ENCODE data around the gene UPP1. TPM values are rescaled to one million over a fixed set of nuclear protein-coding genes. Genes with fewer than 3 reads are reported as not detected.

UPP1 gene
- total RNA-seq, 2 experiments from 2014 or later = 115 to 121 TPM

DNA sequence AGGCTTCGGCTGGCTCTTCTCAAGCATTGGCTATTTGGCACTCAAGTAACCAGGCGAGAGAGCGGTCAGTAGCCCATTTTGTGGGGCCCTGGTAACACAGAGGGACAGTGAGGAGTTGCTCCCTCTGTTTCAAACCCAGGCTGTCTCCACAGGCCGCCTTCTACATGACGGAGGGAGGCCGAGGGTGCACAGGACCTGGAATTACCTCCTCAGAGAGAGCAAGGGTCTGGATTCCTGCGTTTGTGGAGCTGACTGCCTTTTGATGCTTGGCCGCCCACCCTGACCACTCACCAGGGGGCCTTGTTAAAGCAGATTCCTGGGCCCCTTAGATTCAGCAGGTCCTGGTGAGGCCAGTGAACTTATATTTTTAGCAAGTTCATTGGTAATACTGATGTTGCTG lies 12.3 kb downstream of the UPP1 start:
- H3K4me3 Mint-ChIP-seq = no peak overlapping the region
- intact Hi-C loops (cut with micrococcal nuclease) = no loop called here
- no peak for DNase-seq
- no peaks in the 10 kb centered on the region for H3K9me3 Mint-ChIP-seq
- no peaks in the 10 kb centered on the region for H3K27me3 Mint-ChIP-seq
- peaks cover 42% of the 10 kb centered on the region for H3K4me1 Mint-ChIP-seq (ENCODE audit: low read depth)
- POLR2A ChIA-PET = interaction anchor here (0.9 to 1.6 kb wide), 3 partner anchors 12 to 123 kb away, joined by 3 to 4 read pairs (median 3); partner anchors contain the start of gene UPP1
- H3K27ac Mint-ChIP-seq = no peak overlapping the region
- peaks cover 69% of the 10 kb centered on the region for H3K36me3 Mint-ChIP-seq
- CTCF ChIA-PET = interaction anchor here (1.1 to 6.7 kb wide), 5 partner anchors 8 to 154 kb away, joined by 3 to 29 read pairs (median 7); no protein-coding TSS in a partner anchor

DNA sequence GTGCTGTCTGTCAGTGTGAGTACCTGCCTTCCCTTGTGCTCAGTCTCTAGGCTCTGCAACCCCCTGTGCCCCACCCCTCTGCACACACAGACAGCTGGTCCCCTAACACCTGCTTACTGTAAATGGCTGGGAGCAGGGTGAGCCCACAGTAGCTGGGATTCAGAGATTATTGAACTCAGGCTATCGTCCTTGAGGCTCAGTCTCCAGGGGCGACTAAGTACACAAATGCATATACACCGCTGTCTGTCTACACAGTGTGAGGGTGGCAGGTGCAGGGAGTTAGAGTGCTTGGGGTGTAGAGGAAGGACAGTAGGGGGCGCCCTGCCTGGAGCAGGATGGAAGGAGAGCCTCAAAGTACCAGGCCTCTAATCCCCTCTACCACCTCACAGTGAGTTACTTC lies 12.9 kb downstream of the UPP1 start:
- peaks cover 70% of the 10 kb centered on the region for H3K36me3 Mint-ChIP-seq
- no peaks in the 10 kb centered on the region for H3K27me3 Mint-ChIP-seq
- H3K4me3 Mint-ChIP-seq = no peak overlapping the region
- peak; percentile 47 for DNase-seq
- intact Hi-C loops (cut with micrococcal nuclease) = no loop called here
- peaks cover 37% of the 10 kb centered on the region for H3K4me1 Mint-ChIP-seq (ENCODE audit: low read depth)
- no peaks in the 10 kb centered on the region for H3K9me3 Mint-ChIP-seq
- peak overlapping the region; percentile 70 for H3K27ac Mint-ChIP-seq
- POLR2A ChIA-PET = interaction anchor here (0.9 to 1.2 kb wide), 2 partner anchors 13 to 124 kb away, joined by 3 to 4 read pairs; partner anchors contain the start of gene UPP1
- CTCF ChIA-PET = interaction anchor here (0.6 to 6.7 kb wide), 7 partner anchors 8 to 153 kb away, joined by 3 to 29 read pairs (median 4); no protein-coding TSS in a partner anchor

DNA sequence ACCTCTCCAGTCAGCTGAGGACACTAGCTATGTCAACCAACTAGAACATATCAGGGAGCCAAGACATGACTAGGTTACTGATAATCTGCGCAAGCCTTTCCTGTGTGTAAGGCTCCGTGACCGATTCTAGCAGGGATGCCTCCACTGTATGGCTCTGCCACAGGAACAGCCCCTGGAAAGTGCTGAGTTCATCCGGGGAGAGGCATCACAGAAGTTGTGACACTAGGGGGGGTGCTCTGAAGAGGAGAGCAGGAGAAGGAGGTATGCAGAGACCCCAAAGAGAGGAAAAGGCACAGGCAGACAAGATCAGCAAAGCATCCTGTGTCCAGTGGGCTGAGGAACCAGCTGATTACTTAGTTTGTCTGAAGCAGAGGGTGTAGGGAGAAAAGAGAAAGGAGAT lies 13.5 kb downstream of the UPP1 start:
- H3K4me1 Mint-ChIP-seq (ENCODE audit: low read depth) = peaks cover 32% of the 10 kb centered on the region

GRCh38 chr7:48105045-48105444 lies 16.0 kb downstream of the UPP1 start:
- peaks cover 13% of the 10 kb centered on the region for H3K4me1 Mint-ChIP-seq (ENCODE audit: low read depth)
- CTCF ChIA-PET = interaction anchor here (1.8 to 6.7 kb wide), 2 partner anchors 114 to 160 kb away, joined by 7 to 29 read pairs; no protein-coding TSS in a partner anchor
- POLR2A ChIA-PET = no interaction called here

More for the DNA sequence above, 13.5 kb downstream of the UPP1 start:
- Mint-ChIP-seq H3K9me3 (no peaks in the 10 kb centered on the region), H3K4me3 (no peak overlapping the region), H3K27me3 (no peaks in the 10 kb centered on the region), H3K36me3 (peaks cover 67% of the 10 kb centered on the region), H3K27ac (peak overlapping the region; percentile 52)
- no peak for DNase-seq
- ChIA-PET POLR2A (interaction anchor here (0.9 to 1.2 kb wide), 2 partner anchors 14 to 124 kb away, joined by 3 to 4 read pairs; partner anchors contain the start of gene UPP1), CTCF (interaction anchor here (0.6 to 6.7 kb wide), 9 partner anchors 8 to 157 kb away, joined by 3 to 29 read pairs (median 4); no protein-coding TSS in a partner anchor)
- intact Hi-C loops (cut with micrococcal nuclease) = no loop called here

DNA sequence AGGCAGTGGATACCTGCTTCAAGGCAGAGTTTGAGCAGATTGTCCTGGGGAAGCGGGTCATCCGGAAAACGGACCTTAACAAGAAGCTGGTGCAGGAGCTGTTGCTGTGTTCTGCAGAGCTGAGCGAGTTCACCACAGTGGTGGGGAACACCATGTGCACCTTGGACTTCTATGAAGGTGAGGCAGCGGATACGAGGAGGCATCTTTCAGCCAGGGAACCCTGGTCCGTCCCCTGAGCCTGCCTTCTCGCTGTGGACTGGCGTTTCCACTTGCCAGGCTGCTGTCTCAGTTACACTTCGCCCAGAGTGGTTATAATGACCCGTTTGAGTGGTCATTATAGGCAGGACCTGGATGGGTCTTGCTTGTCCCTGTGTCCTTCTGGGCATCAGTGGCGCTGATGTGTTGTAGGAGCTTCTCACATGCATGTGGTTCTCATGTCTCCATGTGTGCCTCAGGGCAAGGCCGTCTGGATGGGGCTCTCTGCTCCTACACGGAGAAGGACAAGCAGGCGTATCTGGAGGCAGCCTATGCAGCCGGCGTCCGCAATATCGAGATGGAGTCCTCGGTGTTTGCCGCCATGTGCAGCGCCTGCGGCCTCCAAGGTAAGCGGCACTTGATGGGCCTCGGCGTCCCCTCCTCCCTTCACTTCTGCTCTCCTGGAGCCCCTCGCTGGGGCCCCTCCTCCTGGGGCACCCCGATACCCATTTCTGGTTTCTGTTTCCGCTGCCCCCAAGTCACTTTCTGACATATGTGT lies 18.0 kb downstream of the UPP1 start:
- peaks cover 14% of the 10 kb centered on the region for H3K4me1 Mint-ChIP-seq (ENCODE audit: low read depth)
- peaks cover 54% of the 10 kb centered on the region for H3K36me3 Mint-ChIP-seq
- intact Hi-C loops (cut with micrococcal nuclease) = no loop called here

More at GRCh38 chr7:48105045-48105444, 16.0 kb downstream of the UPP1 start:
- Mint-ChIP-seq H3K27me3 (no peaks in the 10 kb centered on the region), H3K36me3 (peaks cover 59% of the 10 kb centered on the region), H3K27ac (no peak overlapping the region), H3K9me3 (no peaks in the 10 kb centered on the region), H3K4me3 (no peak overlapping the region)
- intact Hi-C loops (cut with micrococcal nuclease) = no loop called here
- no peak for DNase-seq

GRCh38 chr7:48107926-48108472 lies 18.9 kb downstream of the UPP1 start:
- Mint-ChIP-seq H3K4me3 (no peak overlapping the region), H3K27me3 (no peaks in the 10 kb centered on the region), H3K27ac (no peak overlapping the region), H3K4me1 (ENCODE audit: low read depth) (peaks cover 11% of the 10 kb centered on the region), H3K36me3 (peaks cover 48% of the 10 kb centered on the region), H3K9me3 (no peaks in the 10 kb centered on the region)
- ChIA-PET POLR2A (interaction anchor here (0.9 kb wide), 1 partner anchor 13 kb away, joined by 3 read pairs; no protein-coding TSS in a partner anchor), CTCF (interaction anchor here (0.9 to 4.8 kb wide), 10 partner anchors 19 to 162 kb away, joined by 3 to 86 read pairs (median 12); partner anchors contain the start of genes C7orf57, PKD1L1 and UPP1)
- intact Hi-C loops (cut with micrococcal nuclease) = no loop called here
- DNase-seq = no peak

More for the DNA sequence above, 18.0 kb downstream of the UPP1 start:
- Mint-ChIP-seq H3K27me3 (no peaks in the 10 kb centered on the region), H3K4me3 (no peak overlapping the region), H3K27ac (no peak overlapping the region), H3K9me3 (no peaks in the 10 kb centered on the region)
- no peak for DNase-seq
- CTCF ChIA-PET = interaction anchor here (3.7 to 4.8 kb wide), 3 partner anchors 19 to 161 kb away, joined by 22 to 86 read pairs (median 62); partner anchors contain the start of genes PKD1L1 and UPP1
- POLR2A ChIA-PET = interaction anchor here (0.9 kb wide), 1 partner anchor 12 kb away, joined by 3 read pairs; no protein-coding TSS in a partner anchor

GRCh38 chr7:48108959-48109847 lies 20.1 kb downstream of the UPP1 start:
- Mint-ChIP-seq H3K9me3 (no peaks in the 10 kb centered on the region), H3K27ac (peak overlapping the region; percentile 40), H3K36me3 (peaks cover 40% of the 10 kb centered on the region), H3K27me3 (no peaks in the 10 kb centered on the region), H3K4me3 (no peak overlapping the region), H3K4me1 (ENCODE audit: low read depth) (peaks cover 11% of the 10 kb centered on the region)
- no peak for DNase-seq
- POLR2A ChIA-PET = interaction anchor here (1.6 to 1.7 kb wide), 2 partner anchors 118 to 164 kb away, joined by 8 to 9 read pairs; no protein-coding TSS in a partner anchor
- CTCF ChIA-PET = interaction anchor here (0.6 to 4.8 kb wide), 26 partner anchors 8 to 171 kb away, joined by 3 to 86 read pairs (median 6); partner anchors contain the start of genes C7orf57, PKD1L1 and UPP1
- intact Hi-C loops (cut with micrococcal nuclease) = no loop called here

DNA sequence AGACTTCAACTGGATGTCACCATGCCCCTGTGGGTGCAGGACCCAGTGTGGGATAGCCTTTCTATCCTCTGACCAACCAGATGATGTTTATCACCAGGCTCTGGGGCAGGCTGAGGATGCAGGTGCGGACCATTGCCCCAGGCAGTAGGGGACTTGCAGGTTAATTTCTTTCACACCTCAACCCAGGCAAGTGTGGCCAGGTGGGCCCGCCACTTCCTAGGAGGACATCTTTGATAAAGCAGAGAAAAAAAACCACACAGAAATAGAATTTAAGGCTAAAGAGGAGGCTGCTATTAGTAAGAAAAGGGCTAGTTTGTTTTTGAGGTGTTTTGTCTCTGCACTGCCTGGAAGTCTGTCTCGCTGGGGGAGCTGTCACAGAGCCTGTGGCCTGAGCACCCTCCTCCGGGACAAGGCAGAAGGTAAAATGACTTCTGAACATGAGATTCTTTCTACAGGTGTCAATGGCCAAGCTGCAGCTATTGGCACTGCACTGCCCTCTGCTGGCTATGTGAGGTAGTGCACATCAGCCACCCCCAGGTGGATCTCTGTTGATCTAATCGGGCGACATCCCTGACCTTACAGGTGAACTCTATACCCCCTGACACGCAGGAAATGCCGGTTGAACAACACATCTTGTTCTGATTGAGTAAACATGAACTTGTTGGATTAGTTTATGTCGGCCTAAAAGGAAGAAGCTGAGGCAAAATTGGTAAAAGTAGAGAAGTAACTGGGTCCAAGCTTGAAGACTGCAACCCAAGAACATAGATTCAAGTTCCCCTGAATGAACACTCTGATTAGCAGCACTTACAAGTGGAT lies 21.0 kb downstream of the UPP1 start:
- POLR2A ChIA-PET = interaction anchor here (1.6 to 1.7 kb wide), 2 partner anchors 118 to 165 kb away, joined by 8 to 9 read pairs; no protein-coding TSS in a partner anchor
- CTCF ChIA-PET = interaction anchor here (0.6 to 4.8 kb wide), 38 partner anchors 9 to 189 kb away, joined by 3 to 86 read pairs (median 5); partner anchors contain the start of genes C7orf57, PKD1L1 and UPP1
- H3K4me3 Mint-ChIP-seq = no peak overlapping the region

DNA sequence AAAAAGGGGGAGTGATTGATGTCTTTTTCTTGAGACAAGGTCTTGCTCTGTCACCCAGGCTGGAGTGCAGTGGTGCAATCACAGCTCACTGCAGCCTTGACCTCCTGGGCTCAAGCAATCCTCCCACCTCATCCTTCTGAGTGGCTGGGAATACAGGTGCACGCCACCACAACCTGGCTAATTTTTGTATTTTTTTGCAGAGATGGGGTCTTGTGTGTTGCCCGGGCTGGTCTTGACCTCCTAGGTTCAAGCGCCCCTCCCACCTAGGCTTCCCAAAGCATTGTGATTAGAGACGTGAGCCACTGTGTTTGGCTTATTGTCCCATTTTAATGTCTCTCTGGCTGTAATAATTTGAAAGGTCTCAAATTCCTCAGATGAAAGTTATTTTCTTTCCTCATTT lies 21.8 kb downstream of the UPP1 start:
- H3K27ac Mint-ChIP-seq = no peak overlapping the region
- peaks cover 11% of the 10 kb centered on the region for H3K4me1 Mint-ChIP-seq (ENCODE audit: low read depth)
- POLR2A ChIA-PET = interaction anchor here (1.6 to 1.7 kb wide), 2 partner anchors 119 to 166 kb away, joined by 8 to 9 read pairs; no protein-coding TSS in a partner anchor
- no peaks in the 10 kb centered on the region for H3K27me3 Mint-ChIP-seq
- no peak overlapping the region for H3K4me3 Mint-ChIP-seq
- peaks cover 26% of the 10 kb centered on the region for H3K36me3 Mint-ChIP-seq
- H3K9me3 Mint-ChIP-seq = no peaks in the 10 kb centered on the region
- DNase-seq = no peak
- intact Hi-C loops (cut with micrococcal nuclease) = loop anchor here (1.0 to 5.0 kb wide), 6 partner anchors 14 to 166 kb away; partner anchors contain the start of genes C7orf57 and HUS1
- CTCF ChIA-PET = interaction anchor here (0.6 to 4.8 kb wide), 38 partner anchors 9 to 188 kb away, joined by 3 to 86 read pairs (median 5); partner anchors contain the start of genes C7orf57, PKD1L1 and UPP1

More for the DNA sequence above, 21.0 kb downstream of the UPP1 start:
- H3K27me3 Mint-ChIP-seq = no peaks in the 10 kb centered on the region
- H3K27ac Mint-ChIP-seq = peak overlapping the region; percentile 34
- peak; percentile 93 for DNase-seq
- peaks cover 32% of the 10 kb centered on the region for H3K36me3 Mint-ChIP-seq
- H3K4me1 Mint-ChIP-seq (ENCODE audit: low read depth) = peaks cover 11% of the 10 kb centered on the region
- H3K9me3 Mint-ChIP-seq = no peaks in the 10 kb centered on the region
- intact Hi-C loops (cut with micrococcal nuclease) = loop anchor here (1.0 to 5.0 kb wide), 6 partner anchors 13 to 165 kb away; partner anchors contain the start of genes C7orf57 and HUS1

DNA sequence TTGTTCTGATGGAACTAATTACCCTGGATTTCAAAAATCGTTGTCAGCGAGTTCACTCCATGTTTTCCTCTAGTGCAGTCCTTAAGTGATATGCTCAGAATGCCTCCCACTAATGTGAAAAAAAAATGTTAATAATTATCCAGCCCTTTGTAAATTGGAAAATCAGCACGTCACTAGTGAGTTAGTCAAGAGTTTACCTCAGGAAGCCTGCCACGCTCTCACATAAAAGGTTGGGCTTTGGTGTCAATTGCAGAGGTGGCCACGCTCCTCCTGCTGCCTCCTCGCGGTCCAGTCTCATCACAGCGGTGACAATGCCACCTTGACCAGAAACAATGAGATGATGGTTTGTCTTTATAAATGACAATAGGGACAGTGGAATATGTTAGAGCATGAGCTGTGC lies 22.5 kb downstream of the UPP1 start:
- POLR2A ChIA-PET = no interaction called here
- Mint-ChIP-seq H3K27ac (no peak overlapping the region), H3K9me3 (no peaks in the 10 kb centered on the region), H3K27me3 (no peaks in the 10 kb centered on the region), H3K36me3 (peaks cover 22% of the 10 kb centered on the region), H3K4me1 (ENCODE audit: low read depth) (peaks cover 11% of the 10 kb centered on the region), H3K4me3 (no peak overlapping the region)
- intact Hi-C loops (cut with micrococcal nuclease) = loop anchor here (5.0 kb wide), 1 partner anchor 134 kb away; the partner anchor contains the start of gene HUS1
- DNase-seq = no peak
- CTCF ChIA-PET = interaction anchor here (1.1 to 4.8 kb wide), 5 partner anchors 11 to 166 kb away, joined by 4 to 86 read pairs (median 19); partner anchors contain the start of gene PKD1L1
